ENCODE data around the gene CNOT6.

CNOT6 gene

GRCh38 chr5:180627386-180628120, 133.4 kb downstream of the CNOT6 start:
- TF ChIP-seq ZNF274 (IDR thresholded peaks at IDR 0.05; ENCODE audit: low read depth, low read length) = no peak
- no peak overlapping the region for H3K4me3 ChIP-seq (ENCODE audit: low read length)

Measured in GM08714 (cell line).